Thyroid gland (tissue), 4 donors: ENCODE data around the gene FAM50B. TPM values are rescaled to one million over a fixed set of nuclear protein-coding genes. Genes with fewer than 3 reads are reported as not detected.

ENCODE experiments used
- DNase-seq, 2 donors: peaks; one replicate each; pipeline ENCODE4 v3.0.0-alpha.2; 2019
- H3K27ac ChIP-seq, 3 donors: fragments of 200-600 bp; sonication (generic); 1 replicate in 2 of 3; 2 replicates in 1 of 3; pipeline ENCODE4 v1.5.1; 2016 to 2019; ENCODE audit warnings: mild to moderate bottlenecking in 1 of 3, moderate library complexity in 1 of 3
- H3K27me3 ChIP-seq: fragments of 200-600 bp; sonication (generic); one replicate; pipeline ENCODE4 v1.5.1; 2019
- H3K36me3 ChIP-seq, 2 donors: fragments of 200-600 bp; sonication (generic); one replicate each; pipeline ENCODE4 v1.5.1; 2016 to 2019
- H3K4me1 ChIP-seq, 2 donors: fragments of 200-600 bp; sonication (generic); one replicate each; pipeline ENCODE4 v1.5.1; 2017 to 2019
- H3K4me3 ChIP-seq, 3 donors: fragments of 200-600 bp; sonication (generic); replicated peaks in 1 of 3; 1 replicate in 2 of 3; 2 replicates in 1 of 3; pipeline ENCODE4 v1.5.1; 2016; ENCODE audit warnings: mild to moderate bottlenecking in 1 of 3
- H3K9me3 ChIP-seq: fragments of 200-600 bp; sonication (generic); one replicate; pipeline ENCODE4 v1.5.1; 2017
- CTCF ChIP-seq, 6 experiments: fragments of 200-600 bp in 3 of 6; fragments of 450-650 bp in 3 of 6; sonication (generic) in 3 of 6; IDR thresholded peaks; one replicate each; pipeline ENCODE4 v1.5.1; 2016 to 2019; ENCODE audit warnings: antibody characterized with exemption in 6 of 6, mild to moderate bottlenecking in 2 of 6, inconsistent platforms in 1 of 6, moderate library complexity in 1 of 6
- POLR2A ChIP-seq, 2 donors: fragments of 450-650 bp; IDR thresholded peaks; one replicate each; pipeline ENCODE4 v1.6.1; 2017; ENCODE audit warnings: antibody characterized with exemption in 2 of 2, mild to moderate bottlenecking in 2 of 2, moderate library complexity in 1 of 2
- WGBS, 2 donors: methylation state at CpG; one replicate each; pipeline ENCODE4 v1.1.5; 2017; 5-methylcytosine and 5-hydroxymethylcytosine counted together
- intact Hi-C: fragments of 100-400 bp; cut with DNase I; formaldehyde crosslinking; loops from one replicate; pipeline ENCODE4 v1.15.1; 2023
- total RNA-seq, 4 donors: library from RNA; depleted of rRNA; stranded (reverse); fragments of >200 nt; gene quantifications; one replicate each; pipeline ENCODE4 v1.2.3, GENCODE V29; 2016

The FAM50B gene
- total RNA-seq, 4 donors from 2014 or later: 18.4 to 40.9 (median 20.3) TPM

- Histone ChIP-seq H3K27ac (peak overlapping the region; percentile 39 to 43 (median 39)), H3K4me1 (peaks cover 15 to 46% of the 10 kb centered on the region in 2 donors), H3K9me3 (no peaks in the 10 kb centered on the region), H3K4me3 (no peak overlapping the region), H3K27me3 (no peaks in the 10 kb centered on the region), H3K36me3 (no peaks in the 10 kb centered on the region)
- TF ChIP-seq CTCF (IDR thresholded peaks at IDR 0.05) (no peak), POLR2A (IDR thresholded peaks at IDR 0.05) (no peak)
- intact Hi-C loops: no loop called here
- WGBS, 2 donors: 75 to 78% methylated on average over 3 of the region's 3 CpGs
- no peak for DNase-seq
Observed at GRCh38 chr6:3812596-3812995, 36.6 kb upstream of the FAM50B start.

- Histone ChIP-seq H3K36me3 (no peaks in the 10 kb centered on the region), H3K4me3 (no peak overlapping the region), H3K9me3 (no peaks in the 10 kb centered on the region), H3K27ac (peak overlapping the region; percentile 39 to 43 (median 39)), H3K27me3 (no peaks in the 10 kb centered on the region), H3K4me1 (peaks cover 13 to 43% of the 10 kb centered on the region in 2 donors)
- peak; percentile 85 to 93 for DNase-seq
- no peak for TF ChIP-seq CTCF (IDR thresholded peaks at IDR 0.05)
- TF ChIP-seq POLR2A (IDR thresholded peaks at IDR 0.05): peak in 1 of 2 donors; percentile 51
- 40 to 42% methylated on average over 13 of the region's 13 CpGs for WGBS, 2 donors
- intact Hi-C loops: no loop called here
Observed at GRCh38 chr6:3813150-3813780, 35.9 kb upstream of the FAM50B start.

GRCh38 chr6:3813918-3814317 is 35.3 kb upstream of the FAM50B start:
- no peaks in the 10 kb centered on the region for H3K9me3 ChIP-seq
- 97 to 99% methylated on average over 7 to 10 of the region's 15 CpGs for WGBS, 2 donors
- peak overlapping the region in 1 of 3 donors; percentile 0 for H3K27ac ChIP-seq
- peaks cover 6 to 36% of the 10 kb centered on the region in 2 donors for H3K4me1 ChIP-seq
- no peak for TF ChIP-seq CTCF (IDR thresholded peaks at IDR 0.05)
- TF ChIP-seq POLR2A (IDR thresholded peaks at IDR 0.05): no peak
- no peak overlapping the region for H3K4me3 ChIP-seq
- no peak for DNase-seq
- intact Hi-C loops: no loop called here
- no peaks in the 10 kb centered on the region for H3K36me3 ChIP-seq
- H3K27me3 ChIP-seq: no peaks in the 10 kb centered on the region

- Histone ChIP-seq H3K27me3 (no peaks in the 10 kb centered on the region), H3K4me3 (no peak overlapping the region), H3K36me3 (no peaks in the 10 kb centered on the region), H3K4me1 (peaks cover 4 to 30% of the 10 kb centered on the region in 2 donors), H3K27ac (no peak overlapping the region), H3K9me3 (no peaks in the 10 kb centered on the region)
- no peak for DNase-seq
- no peak for TF ChIP-seq POLR2A (IDR thresholded peaks at IDR 0.05)
- no peak for TF ChIP-seq CTCF (IDR thresholded peaks at IDR 0.05)
- intact Hi-C loops: no loop called here
- WGBS, 2 donors: 91 to 96% methylated on average over 2 of the region's 2 CpGs
Observed at GRCh38 chr6:3814539-3814938, 34.6 kb upstream of the FAM50B start.

GRCh38 chr6:3816251-3816650 is 32.9 kb upstream of the FAM50B start:
- H3K4me3 ChIP-seq: no peak overlapping the region
- no peaks in the 10 kb centered on the region for H3K9me3 ChIP-seq
- no peak overlapping the region for H3K27ac ChIP-seq
- WGBS, 2 donors: 95 to 98% methylated on average over 2 of the region's 2 CpGs
- H3K4me1 ChIP-seq: peaks cover 2 to 20% of the 10 kb centered on the region in 2 donors
- no peak for TF ChIP-seq CTCF (IDR thresholded peaks at IDR 0.05)
- TF ChIP-seq POLR2A (IDR thresholded peaks at IDR 0.05): no peak
- intact Hi-C loops: no loop called here
- no peaks in the 10 kb centered on the region for H3K36me3 ChIP-seq
- DNase-seq: no peak
- H3K27me3 ChIP-seq: no peaks in the 10 kb centered on the region
